SK-N-SH (cell line): ENCODE data around the gene HAUS2. TPM values are rescaled to one million over a fixed set of nuclear protein-coding genes. Genes with fewer than 3 reads are reported as not detected.

Experiments used
- CTCF ChIA-PET: fragments of 300-600, 350-600 bp; formaldehyde crosslinking; extraction: SDS; loops from one replicate; lab custom pipeline; 2021; lab: Yijun Ruan, JAX
- POLR2A ChIA-PET: fragments of 350-600 bp; sonication (Branson Sonifier 250); formaldehyde crosslinking; extraction: SDS; loops from one replicate; lab custom pipeline; 2020; ENCODE audit warnings: antibody characterized with exemption, inconsistent platforms; lab: Yijun Ruan, JAX
- DNase-seq: peaks from one replicate; pipeline ENCODE4 v3.0.0; 2012
- H2AFZ ChIP-seq: fragments of 200-600 bp; sonication (generic); 2 replicates; pipeline ENCODE4 v1.8.1; 2016; ENCODE audit warnings: antibody characterized with exemption, mild to moderate bottlenecking, low read depth
- H3F3A ChIP-seq: fragments of 200-600 bp; sonication (generic); replicated peaks from 2 replicates; pipeline ENCODE3; 2016; ENCODE audit warnings: antibody characterized with exemption, mild to moderate bottlenecking; ENCODE audit not compliant: insufficient read depth
- H3K27ac ChIP-seq, 2 experiments: fragments of 200-500 bp in 1 of 2; fragments of 200-600 bp in 1 of 2; sonication (Bioruptor generic) in 1 of 2; sonication (generic), shearing (Covaris generic) in 1 of 2; 2 replicates each; pipeline versions ENCODE4 v1.5.1 to v1.6.1; 2014 to 2016; ENCODE audit warnings: low read depth in 2 of 2, inconsistent platforms in 1 of 2, low read length in 1 of 2, mild to moderate bottlenecking in 1 of 2, mixed read lengths in 1 of 2
- H3K27me3 ChIP-seq: fragments of 200-600 bp; sonication (generic), shearing (Covaris generic); 2 replicates; pipeline ENCODE4 v1.6.1; 2016; ENCODE audit warnings: mixed run types; ENCODE audit not compliant: insufficient read depth
- H3K36me3 ChIP-seq, 2 experiments: fragments of 200-500 bp in 1 of 2; fragments of 200-600 bp in 1 of 2; sonication (Bioruptor generic) in 1 of 2; sonication (generic) in 1 of 2; replicated peaks in 1 of 2; 2 replicates each; pipeline versions ENCODE3 to v1.5.1; 2014 to 2016; ENCODE audit warnings: low read length in 1 of 2, mild to moderate bottlenecking in 1 of 2; ENCODE audit not compliant: insufficient read depth in 2 of 2, control insufficient read depth in 1 of 2
- H3K4me1 ChIP-seq, 2 experiments: fragments of 200-500 bp in 1 of 2; fragments of 200-600 bp in 1 of 2; sonication (Bioruptor generic) in 1 of 2; sonication (generic), shearing (Covaris generic) in 1 of 2; 2 replicates each; pipeline versions ENCODE4 v1.5.1 to v1.6.1; 2014 to 2016; ENCODE audit warnings: low read depth in 1 of 2, low read length in 1 of 2, mixed run types in 1 of 2; ENCODE audit not compliant: insufficient read depth in 2 of 2, control insufficient read depth in 1 of 2
- H3K4me2 ChIP-seq: fragments of 200-600 bp; sonication (generic), shearing (Covaris generic); 2 replicates; pipeline ENCODE4 v1.6.1; 2017; ENCODE audit warnings: mixed run types
- H3K4me3 ChIP-seq, 2 experiments: fragments of 200-500 bp in 1 of 2; fragments of 200-600 bp in 1 of 2; sonication (Bioruptor generic) in 1 of 2; sonication (generic), shearing (Covaris generic) in 1 of 2; 2 replicates each; pipeline versions ENCODE4 v1.5.1 to v1.8.1; 2014 to 2016; ENCODE audit warnings: low read depth in 2 of 2, inconsistent platforms in 1 of 2, low read length in 1 of 2, mild to moderate bottlenecking in 1 of 2, mixed read lengths in 1 of 2, moderate library complexity in 1 of 2
- H3K79me2 ChIP-seq: fragments of 200-600 bp; sonication (generic); 2 replicates; pipeline ENCODE4 v1.8.1; 2017; ENCODE audit warnings: mild to moderate bottlenecking; ENCODE audit not compliant: insufficient read depth
- H3K9ac ChIP-seq: fragments of 200-600 bp; sonication (generic); 2 replicates; pipeline ENCODE4 v1.6.1; 2017; ENCODE audit warnings: mixed run types
- H3K9me2 ChIP-seq: fragments of 200-600 bp; sonication (generic); 2 replicates; pipeline ENCODE4 v1.6.1; 2017; ENCODE audit warnings: mixed run types
- H3K9me3 ChIP-seq: fragments of 200-600 bp; sonication (generic); 2 replicates; pipeline ENCODE4 v1.6.1; 2017; ENCODE audit warnings: mixed run types, mild to moderate bottlenecking, moderate library complexity
- H4K20me1 ChIP-seq: fragments of 200-600 bp; sonication (generic); 2 replicates; pipeline ENCODE4 v1.6.1; 2017; ENCODE audit warnings: mild to moderate bottlenecking, mixed run types; ENCODE audit not compliant: insufficient read depth
- EZH2phosphoT487 ChIP-seq: fragments of 200-600 bp; sonication (generic); IDR thresholded peaks from 2 replicates; pipeline ENCODE4 v1.6.1; 2017; ENCODE audit warnings: low read depth, mixed run types, mild to moderate bottlenecking, antibody characterized with exemption, moderate library complexity, borderline replicate concordance
- FOXJ3 ChIP-seq: sonication (generic); formaldehyde crosslinking; IDR thresholded peaks from 2 replicates; pipeline ENCODE4 v1.5.1; 2020; ENCODE audit warnings: mild to moderate bottlenecking, missing genetic modification reagents
- GABPA ChIP-seq: IDR thresholded peaks from 2 replicates; pipeline ENCODE4 v1.4.0; 2012; ENCODE audit warnings: low read depth, mild to moderate bottlenecking
- GATA2 ChIP-seq: sonication (generic); formaldehyde crosslinking; IDR thresholded peaks from 2 replicates; pipeline ENCODE4 v1.5.0; 2020; ENCODE audit warnings: mild to moderate bottlenecking, missing genetic modification reagents
- JUND ChIP-seq: IDR thresholded peaks from 2 replicates; pipeline ENCODE4 v1.4.0; 2012
- MEF2A ChIP-seq: IDR thresholded peaks from 2 replicates; pipeline ENCODE4 v1.4.0; 2012; ENCODE audit warnings: low read depth, borderline replicate concordance
- NRF1 ChIP-seq: IDR thresholded peaks from 2 replicates; pipeline ENCODE4 v1.6.1; 2012; ENCODE audit warnings: low read depth, mild to moderate bottlenecking, low read length
- RAD21 ChIP-seq: IDR thresholded peaks from 2 replicates; pipeline ENCODE4 v1.6.1; 2012; ENCODE audit warnings: mild to moderate bottlenecking, low read length
- RFX5 ChIP-seq: IDR thresholded peaks from 2 replicates; pipeline ENCODE4 v1.6.1; 2012; ENCODE audit warnings: mild to moderate bottlenecking, improper control_type of control experiment, low read length
- SIN3A ChIP-seq: IDR thresholded peaks from 2 replicates; pipeline ENCODE4 v1.6.1; 2012; ENCODE audit warnings: low read depth, mild to moderate bottlenecking, low read length, moderate library complexity, borderline replicate concordance
- SMC3 ChIP-seq: IDR thresholded peaks from 2 replicates; pipeline ENCODE4 v1.6.1; 2012; ENCODE audit warnings: low read depth, low read length, improper control_type of control experiment
- TAF1 ChIP-seq: IDR thresholded peaks from 2 replicates; pipeline ENCODE4 v1.6.1; 2012; ENCODE audit warnings: low read depth, mild to moderate bottlenecking, low read length, moderate library complexity, borderline replicate concordance
- TCF12 ChIP-seq: IDR thresholded peaks from 2 replicates; pipeline ENCODE4 v1.4.0; 2012
- YY1 ChIP-seq: IDR thresholded peaks from 2 replicates; pipeline ENCODE4 v1.4.0; 2012; ENCODE audit warnings: low read depth, mild to moderate bottlenecking
- WGBS: methylation state at CpG from one replicate; pipeline ENCODE4 v1.1.6; 2017; ENCODE audit warnings: low lambda C conversion rate; 5-methylcytosine and 5-hydroxymethylcytosine counted together
- polyA plus RNA-seq, 3 experiments: library from polyadenylated mRNA; depleted of rRNA; stranded (reverse); fragments of >200 nt; gene quantifications; 2 replicates each; pipeline ENCODE4 v1.2.3, GENCODE V29; 2012
- TF ChIP-seq, protein P1 (sequence below): IDR thresholded peaks from 2 replicates; pipeline ENCODE4 v1.4.0; 2012; ENCODE audit warnings: low read depth, borderline replicate concordance
- TF ChIP-seq, protein P2 (sequence below): IDR thresholded peaks from 2 replicates; pipeline ENCODE4; 2012
- TF ChIP-seq, protein P3 (sequence below): fragments of 150-350 bp; IDR thresholded peaks from 2 replicates; pipeline ENCODE4 v1.6.1; 2016; ENCODE audit warnings: mild to moderate bottlenecking, low read depth, low read length
- TF ChIP-seq, protein P4 (sequence below): IDR thresholded peaks from 2 replicates; pipeline ENCODE4 v1.4.0; 2012; ENCODE audit warnings: low read depth

Gene HAUS2
- polyA plus RNA-seq, 1 of the 3 experiments (the other 2 are of a cell fraction) = 9.4 TPM

DNA sequence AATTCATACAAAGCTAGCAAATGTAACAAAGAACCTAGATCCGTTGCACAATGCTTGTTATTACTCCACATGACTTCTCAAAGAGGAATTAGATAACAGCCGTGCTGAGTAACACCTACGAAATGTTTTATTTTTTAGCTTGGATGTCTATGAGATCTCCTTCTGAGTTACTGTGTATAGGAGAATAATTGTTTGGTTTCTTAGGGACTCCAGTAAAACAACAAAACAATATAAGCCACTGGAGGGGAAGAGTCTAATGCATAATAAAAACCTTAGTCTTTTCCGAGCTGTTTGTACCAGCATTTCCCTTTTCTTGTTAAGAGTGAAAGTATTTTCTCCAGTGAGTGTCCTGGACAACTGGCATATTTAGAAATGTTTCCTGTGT lies 37.6 kb upstream of the HAUS2 start:
- H4K20me1 ChIP-seq = no peaks in the 10 kb centered on the region
- H3K4me3 ChIP-seq = no peak overlapping the region
- no peaks in the 10 kb centered on the region for H3K9me2 ChIP-seq
- no peak overlapping the region for H3K4me2 ChIP-seq
- H3K79me2 ChIP-seq = peaks cover 57% of the 10 kb centered on the region
- H3F3A ChIP-seq = no peaks in the 10 kb centered on the region
- POLR2A ChIA-PET = no interaction called here
- H3K9me3 ChIP-seq = no peaks in the 10 kb centered on the region
- no peak overlapping the region for H3K9ac ChIP-seq
- H3K36me3 ChIP-seq = peaks cover 9 to 33% of the 10 kb centered on the region in 2 experiments
- H2AFZ ChIP-seq = no peak overlapping the region
- H3K4me1 ChIP-seq = peaks cover 2 to 8% of the 10 kb centered on the region in 2 experiments; a peak in 2 of 4 replicates
- WGBS = 91% methylated on average over 4 of the region's 4 CpGs
- TF ChIP-seq GATA2 (CRISPR knock-in tag) (no peak), TAF1 (no peak), MEF2A (no peak), JUND (no peak), SMC3 (no peak), RFX5 (no peak), GABPA (no peak), YY1 (no peak), NRF1 (no peak), FOXJ3 (no peak), EZH2phosphoT487 (no peak), SIN3A (no peak), TCF12 (no peak), RAD21 (no peak)
- TF ChIP-seq, protein P1, sequence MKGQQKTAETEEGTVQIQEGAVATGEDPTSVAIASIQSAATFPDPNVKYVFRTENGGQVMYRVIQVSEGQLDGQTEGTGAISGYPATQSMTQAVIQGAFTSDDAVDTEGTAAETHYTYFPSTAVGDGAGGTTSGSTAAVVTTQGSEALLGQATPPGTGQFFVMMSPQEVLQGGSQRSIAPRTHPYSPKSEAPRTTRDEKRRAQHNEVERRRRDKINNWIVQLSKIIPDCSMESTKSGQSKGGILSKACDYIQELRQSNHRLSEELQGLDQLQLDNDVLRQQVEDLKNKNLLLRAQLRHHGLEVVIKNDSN = no peak
- TF ChIP-seq, protein P2, sequence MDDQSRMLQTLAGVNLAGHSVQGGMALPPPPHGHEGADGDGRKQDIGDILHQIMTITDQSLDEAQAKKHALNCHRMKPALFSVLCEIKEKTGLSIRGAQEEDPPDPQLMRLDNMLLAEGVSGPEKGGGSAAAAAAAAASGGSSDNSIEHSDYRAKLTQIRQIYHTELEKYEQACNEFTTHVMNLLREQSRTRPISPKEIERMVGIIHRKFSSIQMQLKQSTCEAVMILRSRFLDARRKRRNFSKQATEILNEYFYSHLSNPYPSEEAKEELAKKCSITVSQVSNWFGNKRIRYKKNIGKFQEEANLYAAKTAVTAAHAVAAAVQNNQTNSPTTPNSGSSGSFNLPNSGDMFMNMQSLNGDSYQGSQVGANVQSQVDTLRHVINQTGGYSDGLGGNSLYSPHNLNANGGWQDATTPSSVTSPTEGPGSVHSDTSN = no peak
- TF ChIP-seq, protein P3, sequence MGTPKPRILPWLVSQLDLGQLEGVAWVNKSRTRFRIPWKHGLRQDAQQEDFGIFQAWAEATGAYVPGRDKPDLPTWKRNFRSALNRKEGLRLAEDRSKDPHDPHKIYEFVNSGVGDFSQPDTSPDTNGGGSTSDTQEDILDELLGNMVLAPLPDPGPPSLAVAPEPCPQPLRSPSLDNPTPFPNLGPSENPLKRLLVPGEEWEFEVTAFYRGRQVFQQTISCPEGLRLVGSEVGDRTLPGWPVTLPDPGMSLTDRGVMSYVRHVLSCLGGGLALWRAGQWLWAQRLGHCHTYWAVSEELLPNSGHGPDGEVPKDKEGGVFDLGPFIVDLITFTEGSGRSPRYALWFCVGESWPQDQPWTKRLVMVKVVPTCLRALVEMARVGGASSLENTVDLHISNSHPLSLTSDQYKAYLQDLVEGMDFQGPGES = no peak
- TF ChIP-seq, protein P4, sequence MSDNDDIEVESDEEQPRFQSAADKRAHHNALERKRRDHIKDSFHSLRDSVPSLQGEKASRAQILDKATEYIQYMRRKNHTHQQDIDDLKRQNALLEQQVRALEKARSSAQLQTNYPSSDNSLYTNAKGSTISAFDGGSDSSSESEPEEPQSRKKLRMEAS = no peak
- TF ChIP-seq, all 33 proteins: peak for 0
- no peak for DNase-seq
- H3K27me3 ChIP-seq = no peaks in the 10 kb centered on the region
- H3K27ac ChIP-seq = no peak overlapping the region
- CTCF ChIA-PET = no interaction called here
